HG03439 (cell line): ENCODE results near the gene CHIT1.

ENCODE experiments used
- ATAC-seq: cut with Tn5 transposase; IDR thresholded peaks from one replicate; pipeline ENCODE4 v1.9.1; 2021; ENCODE audit warnings: mild to moderate bottlenecking, moderate library complexity; ENCODE audit not compliant: unreplicated experiment

CHIT1 gene

GRCh38 chr1:203217139-203217655, 12.3 kb downstream of the CHIT1 start:
- ATAC-seq, result no peak

GRCh38 chr1:203216274-203217138, 13.0 kb downstream of the CHIT1 start:
- no peak for ATAC-seq

GRCh38 chr1:203215573-203215972, 13.9 kb downstream of the CHIT1 start:
- no peak for ATAC-seq

- no peak for ATAC-seq
These were observed 14.6 kb downstream of the CHIT1 start for GRCh38 chr1:203214871-203215270.

GRCh38 chr1:203213126-203213525, 16.3 kb downstream of the CHIT1 start:
- ATAC-seq, result no peak

- ATAC-seq, result no peak
These were observed 17.7 kb downstream of the CHIT1 start for GRCh38 chr1:203211812-203212211.

GRCh38 chr1:203210988-203211387, 18.5 kb downstream of the CHIT1 start:
- no peak for ATAC-seq

- ATAC-seq, result no peak
These were observed 19.1 kb downstream of the CHIT1 start for GRCh38 chr1:203210350-203210749.

- no peak for ATAC-seq
These were observed 21.3 kb downstream of the CHIT1 start for GRCh38 chr1:203208181-203208580.

- no peak for ATAC-seq
These were observed 21.7 kb downstream of the CHIT1 start for GRCh38 chr1:203207751-203208150.

- no peak for ATAC-seq
These were observed 23.3 kb downstream of the CHIT1 start for GRCh38 chr1:203206129-203206687.

GRCh38 chr1:203204756-203205155, 24.7 kb downstream of the CHIT1 start:
- no peak for ATAC-seq

- ATAC-seq, result no peak
These were observed 26.8 kb downstream of the CHIT1 start for GRCh38 chr1:203202431-203203245.

GRCh38 chr1:203201516-203202205, 27.8 kb downstream of the CHIT1 start:
- no peak for ATAC-seq

- no peak for ATAC-seq
These were observed 28.6 kb downstream of the CHIT1 start for GRCh38 chr1:203200916-203201315.

GRCh38 chr1:203199816-203200571, 29.5 kb downstream of the CHIT1 start:
- ATAC-seq, result no peak

- ATAC-seq, result no peak
These were observed 30.0 kb downstream of the CHIT1 start for GRCh38 chr1:203199481-203199815.

GRCh38 chr1:203199002-203199401, 30.5 kb downstream of the CHIT1 start:
- no peak for ATAC-seq

- no peak for ATAC-seq
These were observed 31.8 kb downstream of the CHIT1 start for GRCh38 chr1:203197625-203198024.

- no peak for ATAC-seq
These were observed 33.1 kb downstream of the CHIT1 start for GRCh38 chr1:203196371-203196770.
